NK-92 treated with Interleukin-12 subunit alpha and Interleukin-12 subunit beta, amount 100 ng/mL, for 24 hours (cell line): Measurements from ENCODE around the gene THSD4.

Experiments
- DNase-seq: peaks from one replicate; lab custom pipeline; 2025; lab: John Stamatoyannopoulos, UW

THSD4 gene

DNA sequence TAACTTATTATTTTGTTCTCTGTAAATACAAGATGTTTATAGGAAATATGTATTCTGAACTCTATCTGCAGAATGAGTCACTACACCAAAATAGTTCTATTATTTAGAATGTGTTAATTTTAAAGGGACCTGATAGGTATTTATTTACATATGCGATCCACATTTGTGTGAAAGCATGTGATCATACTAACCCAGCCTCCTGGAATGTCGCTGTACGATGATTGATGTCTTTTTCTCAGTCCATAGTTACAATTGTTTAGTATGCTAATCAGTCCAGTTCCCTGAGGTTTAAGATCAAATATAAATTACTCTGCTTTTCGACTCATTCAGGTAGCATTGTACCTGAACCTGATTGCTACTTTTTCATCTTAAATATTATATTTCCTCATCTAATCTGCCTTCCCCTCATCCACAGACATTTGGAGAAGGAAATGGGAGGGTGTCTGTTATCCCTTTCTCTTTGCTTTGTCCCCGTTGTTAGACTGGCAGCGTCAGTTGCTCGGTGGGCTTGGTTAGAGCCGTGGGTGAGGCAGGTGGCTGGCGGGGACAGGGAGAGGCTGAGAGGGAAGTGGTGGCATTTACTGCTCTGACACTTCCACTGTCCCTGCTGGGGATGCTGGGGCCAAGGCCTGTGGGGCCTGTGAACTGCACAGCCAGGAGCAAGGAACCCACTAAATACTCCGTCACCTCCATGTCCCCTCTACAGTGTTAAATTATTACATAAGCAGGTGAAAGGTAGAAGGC is 667.3 kb downstream of the THSD4 start:
- no peak for DNase-seq

DNA sequence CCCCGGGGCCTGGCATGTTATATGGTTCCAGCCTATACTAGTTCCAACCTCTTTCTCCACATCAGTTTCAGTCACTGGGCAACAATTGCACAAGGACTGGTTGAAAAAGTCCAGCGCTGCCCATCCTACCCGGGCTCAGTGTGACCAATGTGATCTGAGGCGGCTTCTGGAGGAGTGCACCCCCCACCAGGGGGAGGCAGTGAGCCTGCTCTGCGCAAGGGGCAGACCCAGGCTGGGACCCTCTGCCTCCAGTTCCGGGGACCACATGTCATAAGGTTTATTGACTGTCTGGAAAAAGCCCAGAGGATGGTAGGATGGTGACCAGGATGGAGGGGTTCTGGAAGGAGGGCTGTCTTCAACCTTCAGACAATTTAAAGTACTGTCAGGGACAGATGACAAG is 669.4 kb downstream of the THSD4 start:
- DNase-seq, result no peak

DNA sequence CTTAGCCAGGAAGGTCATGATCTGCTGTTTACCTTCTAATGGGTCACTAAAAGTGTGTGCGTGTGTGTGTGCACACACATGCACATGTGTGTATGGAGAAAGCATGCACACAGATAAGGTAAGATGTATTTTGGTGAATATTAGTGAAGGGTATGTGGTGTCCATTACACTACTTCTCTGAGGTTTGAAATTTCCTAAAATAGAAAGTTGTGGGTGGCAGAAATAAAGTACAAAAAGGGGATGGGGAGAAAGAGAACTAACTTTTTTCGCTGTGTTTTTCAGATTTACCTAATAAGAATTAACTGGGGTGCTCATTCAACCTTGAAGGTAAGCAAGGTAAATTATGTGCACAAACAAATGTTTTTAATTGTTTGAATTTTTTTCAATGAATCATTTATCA is 670.7 kb downstream of the THSD4 start:
- no peak for DNase-seq

DNA sequence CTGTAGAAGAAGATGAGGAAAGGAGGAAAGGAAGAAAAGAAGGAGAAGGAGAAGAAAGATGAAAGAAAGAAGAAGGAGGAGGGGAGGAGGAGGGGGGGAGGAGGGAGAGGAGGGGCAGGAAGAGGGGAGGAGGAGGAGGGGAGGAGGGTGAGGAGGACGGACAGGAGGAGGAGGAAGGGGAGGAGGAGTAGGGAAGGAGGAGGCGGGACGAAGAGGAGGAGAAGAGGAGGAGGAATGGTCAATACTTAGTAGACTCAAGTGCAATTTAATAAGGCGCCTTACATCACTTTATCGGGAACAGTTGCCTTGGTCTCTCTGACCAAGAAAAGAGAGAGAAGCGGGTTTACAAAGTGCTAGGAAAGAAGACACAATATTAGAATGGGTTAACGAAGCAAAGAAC is 671.4 kb downstream of the THSD4 start:
- no peak for DNase-seq

DNA sequence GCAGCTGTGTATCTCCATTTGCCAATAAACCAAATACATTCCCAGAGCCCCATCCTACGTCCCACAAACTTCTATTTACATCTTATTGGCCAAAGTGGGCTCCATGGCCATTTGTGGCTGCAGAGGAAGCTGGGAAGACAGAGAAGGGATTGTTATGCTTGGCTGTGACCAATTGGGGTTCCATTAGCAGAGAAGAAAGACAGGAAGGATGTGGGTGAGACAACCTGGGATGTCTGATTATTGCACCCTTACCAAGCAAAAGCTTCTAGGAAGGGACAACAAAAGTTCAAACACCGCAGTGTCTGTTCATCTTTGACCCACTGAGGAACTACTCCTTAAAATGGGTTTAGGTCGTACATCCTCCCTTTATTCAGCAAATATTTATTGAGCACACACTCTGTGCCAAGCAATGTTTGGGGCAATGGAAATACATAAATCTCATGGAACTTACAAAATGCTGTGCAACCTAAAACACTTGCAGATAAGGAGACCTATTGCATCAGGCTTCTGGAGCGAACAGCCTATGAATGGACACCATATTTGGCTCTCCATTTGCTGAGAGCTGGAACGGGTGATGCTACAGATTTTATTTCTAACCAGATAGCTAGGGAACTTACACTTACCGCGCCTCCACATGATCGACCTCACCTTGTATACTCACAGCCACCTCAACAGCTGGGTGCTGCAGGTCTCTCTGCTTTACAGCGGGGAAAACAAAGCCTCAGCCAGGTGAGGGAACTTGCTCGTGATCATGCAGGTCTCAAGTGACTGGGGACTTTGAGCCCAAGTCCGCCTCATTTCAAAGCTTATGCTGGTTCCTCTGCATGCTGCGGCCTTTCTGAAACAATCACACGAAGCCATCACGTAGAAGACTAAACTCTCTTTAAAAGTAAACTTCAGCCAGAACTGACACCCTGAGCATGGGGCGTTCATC is 673.6 kb downstream of the THSD4 start:
- no peak for DNase-seq

DNA sequence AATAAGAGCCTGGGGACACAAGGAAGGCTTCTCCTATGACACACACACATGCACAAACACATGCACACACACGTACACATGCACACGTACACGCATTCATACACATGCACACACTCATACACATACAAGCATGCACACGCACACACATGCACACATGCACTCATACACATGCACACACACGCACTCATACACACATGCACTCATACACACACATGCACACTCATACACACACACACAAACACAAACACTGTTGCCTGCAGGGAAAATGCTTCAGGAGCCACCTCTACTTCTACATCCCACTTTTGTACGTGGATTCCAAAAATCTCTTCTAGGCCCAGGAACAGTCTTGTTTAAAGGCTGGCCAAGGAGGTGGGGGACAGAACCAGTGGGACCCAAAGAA is 674.3 kb downstream of the THSD4 start:
- no peak for DNase-seq

DNA sequence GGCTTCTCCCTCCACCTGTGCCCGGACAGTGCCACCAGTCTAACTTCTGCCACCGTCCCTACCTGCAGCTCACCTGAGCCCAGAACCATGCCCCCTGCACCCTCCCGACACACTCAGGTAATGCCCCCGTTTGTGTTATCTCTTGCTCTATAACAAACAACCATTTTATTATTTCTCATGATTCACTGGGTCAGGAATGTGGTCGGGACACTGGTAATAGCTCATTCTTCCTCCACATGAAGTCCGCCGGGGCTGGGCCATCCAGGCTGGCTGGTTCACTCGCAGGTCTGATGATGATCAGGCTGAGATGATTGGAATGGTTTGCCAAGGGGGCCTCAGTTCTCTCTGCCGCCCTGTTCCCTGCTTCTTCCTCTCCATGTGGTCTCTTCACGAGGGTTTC is 674.8 kb downstream of the THSD4 start:
- no peak for DNase-seq

DNA sequence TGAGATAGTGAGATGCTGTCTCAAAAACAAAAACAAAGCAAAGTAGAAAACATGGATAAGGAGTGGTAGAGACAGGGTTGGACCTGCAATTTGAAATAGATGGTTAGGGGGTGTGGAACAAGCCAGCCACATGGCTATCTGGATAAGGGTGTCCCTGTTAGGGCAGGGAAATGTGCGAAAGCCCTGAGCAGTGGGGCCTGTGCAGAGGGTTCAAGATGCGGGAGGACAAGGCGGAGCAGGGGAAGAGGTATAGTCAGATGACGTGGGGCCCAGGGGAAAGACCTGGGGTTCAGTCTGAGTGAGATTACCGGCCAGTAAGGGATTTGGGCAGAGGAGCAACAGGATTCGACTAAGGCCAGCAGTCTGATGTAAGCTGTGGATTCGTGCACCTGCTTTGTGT is 676.7 kb downstream of the THSD4 start:
- no peak for DNase-seq

DNA sequence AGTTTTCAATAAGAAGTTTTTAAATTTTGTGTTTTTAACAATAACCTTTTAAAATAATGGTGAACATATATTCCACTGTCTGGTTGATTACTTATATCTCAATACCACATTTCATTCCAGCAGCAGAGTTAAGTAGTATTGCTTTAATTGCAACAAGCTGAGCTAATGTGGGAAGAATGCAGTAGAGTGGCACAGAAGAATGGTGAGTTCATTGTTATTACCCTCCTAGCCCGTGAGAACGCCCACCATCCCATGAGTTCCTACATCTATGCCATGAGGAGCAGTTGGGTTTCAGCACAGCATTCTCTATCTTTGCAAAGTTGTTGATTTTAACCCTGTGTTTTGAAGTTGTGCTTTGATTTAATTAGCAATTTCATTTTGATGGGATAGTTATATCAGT is 677.2 kb downstream of the THSD4 start:
- DNase-seq, result no peak

DNA sequence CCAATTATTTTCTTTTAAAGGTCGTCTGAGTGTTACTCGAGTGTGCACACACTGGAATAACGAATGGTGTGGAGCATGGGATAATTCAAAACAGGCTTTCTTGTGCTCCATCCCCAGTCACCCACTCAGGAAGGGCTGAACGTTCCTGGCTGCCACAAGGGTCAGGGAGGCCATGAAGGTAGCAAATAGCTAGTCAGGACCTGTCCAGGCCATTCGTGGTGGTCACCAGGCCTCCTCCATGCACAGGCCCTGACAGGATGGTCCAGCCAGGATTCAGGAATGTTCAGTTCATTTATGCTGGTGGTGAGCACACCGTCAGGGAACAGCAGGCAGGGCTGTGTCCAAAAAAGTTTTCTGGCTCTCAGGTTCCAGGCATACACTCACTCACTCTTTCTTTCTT is 683.4 kb downstream of the THSD4 start:
- DNase-seq, result no peak

DNA sequence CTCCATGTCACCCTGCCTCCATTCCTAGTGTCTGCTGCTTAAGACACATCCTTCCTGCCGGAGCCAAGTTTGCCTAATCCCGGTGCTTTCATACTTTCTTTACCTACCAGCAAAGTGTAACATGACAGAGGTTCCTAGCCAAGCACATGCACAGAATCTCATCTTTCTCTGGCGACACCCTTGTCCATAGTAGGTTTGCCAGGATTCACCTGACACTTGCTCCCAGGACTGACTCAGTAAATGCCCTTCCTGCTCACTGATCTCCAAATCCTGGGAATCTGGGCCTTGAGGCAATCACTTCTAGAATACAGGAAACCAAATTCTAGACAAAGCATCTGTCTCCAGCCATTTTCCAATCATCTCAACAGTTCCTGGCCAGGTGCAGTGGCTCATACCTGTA is 684.9 kb downstream of the THSD4 start:
- no peak for DNase-seq

DNA sequence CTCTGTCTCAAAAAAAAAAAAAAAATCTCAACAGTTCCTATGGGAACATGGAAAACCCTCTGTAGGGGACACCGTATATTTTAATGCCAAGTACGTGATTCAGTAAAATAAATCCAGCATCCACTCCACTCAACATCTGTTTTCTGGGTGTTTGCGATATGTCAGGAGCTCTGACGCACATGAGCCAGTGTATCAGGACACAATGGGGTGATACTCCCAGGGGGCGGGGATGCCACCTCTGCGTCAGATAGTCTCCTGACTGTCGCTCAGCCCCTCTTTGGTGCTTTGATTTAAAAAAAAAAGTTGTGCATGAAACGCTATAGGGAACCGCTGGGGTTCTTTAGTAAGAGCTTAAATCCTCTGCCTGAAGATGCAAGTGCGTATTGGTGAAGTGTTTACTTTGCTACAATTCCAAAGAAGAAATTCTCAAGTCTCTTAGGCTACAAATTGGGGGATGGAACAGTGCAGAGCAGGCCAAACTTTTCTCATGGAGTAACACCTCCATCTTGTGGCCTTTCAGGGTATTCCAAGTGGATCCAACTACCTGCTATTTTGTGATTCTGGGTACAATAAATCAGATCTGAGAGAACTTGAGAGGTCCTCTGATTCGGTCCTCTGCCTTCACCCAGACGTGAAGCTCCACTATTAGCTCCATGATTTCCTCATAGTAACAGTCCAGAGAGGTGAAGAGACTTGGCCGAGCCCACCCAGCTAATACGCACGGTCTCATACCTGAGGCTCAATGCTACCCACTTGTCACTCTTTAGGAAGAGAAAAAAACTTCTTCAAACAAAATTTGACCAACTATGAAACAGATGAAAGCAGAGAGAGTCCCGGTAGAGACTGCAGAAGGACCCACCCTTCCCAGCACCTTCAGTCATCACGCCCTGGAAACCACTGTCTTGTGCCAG is 685.8 kb downstream of the THSD4 start:
- DNase-seq, result no peak

DNA sequence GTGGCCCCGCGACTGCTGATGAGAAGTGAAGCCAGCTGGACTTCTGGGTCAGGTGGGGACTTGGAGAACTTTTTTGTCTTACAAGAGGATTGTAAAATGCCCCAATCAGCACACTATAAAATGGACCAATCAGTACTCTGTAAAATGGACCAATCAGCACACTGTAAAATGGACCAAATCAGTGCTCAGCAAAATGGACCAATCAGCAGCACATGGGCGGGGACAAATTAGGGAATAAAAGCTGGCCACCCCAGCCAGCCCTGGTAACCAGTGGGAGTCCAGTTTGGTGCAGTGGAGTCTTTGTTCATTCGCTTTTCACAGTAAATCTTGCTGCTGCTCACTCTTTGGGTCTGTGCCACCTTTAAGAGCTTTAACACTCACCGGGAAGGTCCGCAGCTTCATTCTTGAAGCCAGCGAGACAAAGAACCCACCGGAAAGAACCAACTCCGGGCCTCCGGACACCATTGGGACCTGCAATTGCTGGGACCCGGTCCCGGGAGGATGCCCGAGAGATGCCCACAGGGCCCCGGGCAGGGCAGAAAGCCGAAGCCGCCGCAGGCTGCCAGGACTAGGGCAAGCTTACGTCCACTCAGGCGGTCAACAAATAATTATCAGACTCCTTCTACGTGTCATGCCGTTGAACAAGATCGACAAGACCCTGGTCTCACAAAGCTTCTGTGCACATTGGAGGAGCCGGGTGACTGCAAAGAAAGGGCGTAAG is 686.8 kb downstream of the THSD4 start:
- DNase-seq, result no peak

DNA sequence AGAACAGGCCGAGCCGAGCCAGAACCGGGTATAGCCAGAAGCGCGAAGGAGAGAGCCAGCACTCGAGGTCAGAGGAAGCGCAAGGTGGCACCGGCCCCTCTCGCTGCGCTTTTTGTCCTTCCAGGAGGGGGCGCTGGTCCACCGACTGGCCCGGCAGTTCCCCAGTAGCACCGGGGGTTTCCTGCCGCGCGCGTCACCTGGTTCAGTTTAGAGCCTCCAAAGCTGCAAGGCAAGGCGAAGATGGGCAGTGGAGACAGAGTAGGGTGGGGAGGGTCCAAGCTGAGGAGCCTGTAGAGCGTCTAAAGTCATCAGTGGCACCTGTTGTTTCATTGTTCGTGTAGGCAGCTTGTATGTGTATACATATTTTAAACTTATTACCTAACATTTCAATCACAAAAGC is 687.5 kb downstream of the THSD4 start:
- DNase-seq, result no peak

DNA sequence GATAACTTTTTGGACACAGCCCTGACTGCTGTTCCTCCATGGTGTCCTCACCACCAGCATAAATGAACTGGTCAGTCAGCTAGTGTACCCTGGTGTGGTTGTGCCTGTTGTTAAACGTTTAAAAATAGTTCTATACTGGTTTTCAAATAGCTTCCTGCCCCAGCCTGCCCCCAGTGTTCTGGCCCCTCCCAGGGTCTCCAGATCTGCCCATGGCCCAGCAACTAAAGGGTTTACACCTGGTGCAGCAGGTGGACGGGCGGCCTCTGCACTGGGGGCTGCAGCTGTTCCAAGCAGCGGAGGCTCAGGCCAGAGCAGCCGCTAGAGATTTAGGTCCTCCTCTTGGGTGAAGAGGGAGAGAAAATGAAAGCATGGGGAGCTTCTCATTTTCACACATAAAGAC is 689.0 kb downstream of the THSD4 start:
- no peak for DNase-seq

DNA sequence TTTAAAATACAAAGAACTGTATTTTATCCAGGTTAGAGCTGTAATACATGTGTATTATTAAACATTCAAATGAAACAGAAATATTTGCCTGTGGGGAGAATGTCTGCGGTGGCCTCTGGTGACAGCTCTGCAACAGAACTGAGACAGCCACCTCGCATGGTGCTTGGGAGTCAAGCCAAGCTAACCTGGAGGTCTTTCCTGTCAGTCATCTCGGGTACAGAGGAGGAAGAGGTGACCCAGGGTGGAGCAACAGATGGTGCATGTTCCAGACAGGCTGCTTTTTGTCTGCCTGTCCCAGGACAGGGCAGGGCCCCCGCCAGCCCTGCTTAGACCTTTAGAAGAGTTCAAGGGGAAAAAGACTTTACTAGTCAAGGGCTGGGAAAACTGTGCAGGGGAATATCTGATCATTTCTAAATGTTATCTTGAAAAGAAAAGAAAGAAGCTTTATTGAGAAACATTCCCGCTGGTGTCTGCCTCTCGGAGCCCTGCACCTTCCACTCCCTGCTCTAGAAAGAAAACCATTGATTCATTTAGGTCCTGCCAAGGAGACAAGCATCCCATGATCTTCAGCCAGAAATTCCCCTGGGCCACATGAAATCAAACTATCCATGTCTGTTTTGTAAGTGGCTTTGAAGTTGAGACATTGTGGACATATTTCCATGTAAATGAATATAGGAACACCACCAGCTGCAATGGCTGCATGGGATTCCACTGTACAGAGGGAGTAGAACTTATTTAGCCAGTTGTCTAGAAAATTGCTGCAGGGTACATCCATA is 689.6 kb downstream of the THSD4 start:
- no peak for DNase-seq

DNA sequence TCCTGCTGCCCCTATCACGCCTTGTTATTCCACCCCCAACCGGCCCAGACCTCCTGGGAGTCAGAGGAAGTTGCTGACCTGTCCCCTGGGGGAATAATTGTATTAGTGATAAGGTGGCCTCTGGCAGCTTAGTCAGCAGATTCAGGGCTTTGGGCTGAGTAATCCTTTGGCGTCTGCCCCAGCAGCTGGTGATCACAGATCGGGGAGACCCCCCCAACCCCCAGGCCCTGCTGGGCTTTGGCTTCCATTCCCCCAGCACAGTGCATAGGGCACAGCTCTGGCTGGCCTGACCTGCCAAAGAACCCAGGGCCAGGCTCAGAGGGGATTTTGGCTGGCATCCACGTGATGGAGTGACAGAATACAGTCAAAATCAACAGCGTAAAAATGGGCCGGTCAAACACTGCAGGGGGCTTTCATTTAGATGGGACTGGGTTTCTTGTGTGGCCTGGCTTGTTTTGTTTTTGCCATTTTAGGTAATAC is 691.2 kb downstream of the THSD4 start:
- DNase-seq, result no peak

DNA sequence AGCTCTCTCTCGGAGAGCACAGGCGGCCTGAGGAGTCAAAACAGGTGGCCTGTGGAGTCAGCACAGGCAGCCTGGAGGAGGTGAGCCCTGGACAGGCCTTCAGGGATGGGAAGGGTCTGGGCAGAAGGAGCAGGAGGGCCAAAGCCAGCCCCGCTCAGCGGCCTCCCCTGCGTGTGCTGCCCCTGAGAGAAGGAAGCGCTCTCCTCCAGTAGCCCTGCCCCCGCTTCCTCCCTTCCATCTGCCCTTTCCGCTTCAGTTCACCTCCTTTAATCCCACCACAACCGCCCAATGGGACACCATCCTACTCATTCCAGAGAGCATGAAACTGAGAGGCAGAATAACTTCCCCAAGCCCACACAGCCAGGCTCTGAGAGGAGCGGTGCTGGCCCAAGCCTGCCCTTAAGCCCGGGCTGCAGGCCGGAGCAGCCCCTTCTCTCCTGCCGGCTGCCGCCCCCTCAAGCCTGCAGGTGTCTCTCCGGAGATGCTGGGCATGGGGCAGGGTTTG is 691.9 kb downstream of the THSD4 start:
- DNase-seq, result no peak

DNA sequence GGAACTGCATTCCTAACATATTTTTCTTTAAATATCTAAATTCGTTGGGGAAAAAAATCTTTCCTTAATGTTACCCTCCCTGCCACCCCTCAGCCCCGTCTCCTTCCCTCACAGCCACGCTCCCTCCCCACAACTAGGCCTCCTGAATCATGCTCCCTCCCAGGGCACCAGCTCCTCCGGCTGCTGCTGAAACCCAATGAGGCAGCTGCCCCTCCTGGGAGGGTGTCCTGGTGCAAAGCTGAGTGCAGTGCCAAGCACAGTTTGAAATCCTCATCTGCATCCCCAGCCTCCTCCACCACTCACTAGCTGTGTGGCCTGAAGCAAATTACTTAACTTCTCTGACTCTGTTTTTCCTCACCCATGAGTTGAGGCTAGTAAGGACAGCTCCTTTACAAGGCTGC is 692.4 kb downstream of the THSD4 start:
- no peak for DNase-seq

DNA sequence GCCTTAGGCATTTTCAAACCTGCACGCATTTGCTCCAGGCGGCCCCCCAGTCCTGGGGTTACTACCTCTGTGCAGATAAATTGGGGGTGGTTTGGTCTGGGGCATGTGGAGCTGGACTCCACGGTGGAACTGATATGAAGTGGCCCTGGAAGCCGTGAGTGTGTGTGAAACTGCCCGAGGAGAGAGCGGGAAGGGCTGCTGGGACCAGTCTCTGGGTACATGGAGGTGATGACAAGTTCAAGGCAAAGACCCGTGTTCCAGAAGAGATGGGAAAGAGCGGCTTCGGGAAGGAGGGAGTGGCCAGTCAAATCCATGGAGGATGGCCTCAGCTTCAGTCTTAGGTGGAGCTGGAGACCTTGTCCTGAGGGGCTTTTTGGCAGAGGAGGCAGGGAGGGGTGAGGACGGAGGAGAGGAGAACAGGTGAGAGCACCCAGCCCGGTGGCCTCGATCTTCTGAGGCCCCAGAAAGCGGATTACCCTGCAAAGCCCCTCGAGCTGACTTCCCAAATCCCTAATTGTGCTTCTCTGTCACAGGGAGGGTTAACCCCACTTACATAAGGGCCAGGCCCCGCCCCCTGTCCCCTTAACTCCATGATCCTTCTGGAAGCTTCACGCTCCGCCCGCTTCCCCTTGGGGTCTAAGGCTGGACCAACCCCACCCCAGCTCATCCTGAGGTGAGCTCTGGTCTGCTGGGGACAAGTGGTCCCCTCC is 693.2 kb downstream of the THSD4 start:
- DNase-seq, result no peak
